Neural crest cell (in vitro differentiated cells): ENCODE measurements around the gene FSD2. TPM values are rescaled to one million over a fixed set of nuclear protein-coding genes. Genes with fewer than 3 reads are reported as not detected.

Experiments
- DNase-seq: peaks from one replicate; pipeline ENCODE4 v3.0.0; 2021; ENCODE audit warnings: low read depth, mixed read lengths, low spot score
- H3K27ac Mint-ChIP-seq: one replicate; pipeline ENCODE4 v1.8.0; 2021; ENCODE audit warnings: mild to moderate bottlenecking, mixed read lengths; ENCODE audit not compliant: unreplicated experiment
- H3K27me3 Mint-ChIP-seq: 2 replicates; pipeline ENCODE4 v1.8.0; 2021; ENCODE audit warnings: low read depth, mild to moderate bottlenecking, mixed read lengths
- H3K36me3 Mint-ChIP-seq: 2 replicates; pipeline ENCODE4 v1.8.0; 2021; ENCODE audit warnings: low read depth, mild to moderate bottlenecking, mixed read lengths
- H3K4me1 Mint-ChIP-seq: 2 replicates; pipeline ENCODE4 v1.8.0; 2021; ENCODE audit warnings: mixed read lengths
- H3K4me3 Mint-ChIP-seq: one replicate; pipeline ENCODE4 v1.8.0; 2021; ENCODE audit warnings: mild to moderate bottlenecking, mixed read lengths
- H3K9me3 Mint-ChIP-seq: 2 replicates; pipeline ENCODE4 v1.8.0; 2021; ENCODE audit warnings: mixed read lengths
- total RNA-seq: library from RNA; stranded (reverse); gene quantifications from 2 replicates; pipeline ENCODE4 v1.2.1, GENCODE V29; 2021
- TF ChIP-seq, protein P1 (sequence below): fragments of 200-600 bp; sonication (generic); conservative IDR thresholded peaks from 2 replicates; pipeline ENCODE4 v1.5.0; 2021; ENCODE audit warnings: antibody characterized with exemption, mild to moderate bottlenecking

FSD2 gene
- total RNA-seq, 1 donor from 2014 or later, result not detected

DNA sequence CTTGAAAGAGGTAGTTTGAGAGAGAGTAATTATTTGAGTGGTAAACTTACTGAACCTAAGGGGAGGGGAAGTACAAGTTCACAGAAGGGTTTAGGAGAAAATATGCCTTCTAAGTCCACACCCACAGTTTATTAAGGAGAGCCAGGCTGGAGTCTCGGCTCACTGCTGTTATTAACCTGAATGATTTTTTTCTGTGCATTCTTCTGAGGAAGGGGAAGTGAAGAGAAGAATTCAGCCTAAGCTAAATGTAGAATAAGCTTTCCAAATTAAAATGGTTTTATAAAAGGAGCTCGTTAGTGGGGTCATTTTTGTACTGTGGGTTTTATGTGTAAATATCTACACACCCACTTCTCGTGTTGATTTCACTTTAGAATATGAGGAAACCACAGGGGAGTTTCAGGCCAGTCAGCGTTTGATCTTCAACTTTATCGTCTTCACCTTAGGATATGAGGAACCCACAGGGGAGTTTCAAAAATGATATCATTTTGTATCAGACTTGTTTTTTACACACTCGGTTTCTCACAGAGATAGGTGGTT lies 5.1 kb upstream of the FSD2 start:
- peaks cover 25% of the 10 kb centered on the region for H3K4me1 Mint-ChIP-seq
- peaks cover 2% of the 10 kb centered on the region for H3K36me3 Mint-ChIP-seq
- H3K27me3 Mint-ChIP-seq, result no peaks in the 10 kb centered on the region
- H3K4me3 Mint-ChIP-seq, result peak overlapping the region; percentile 91
- TF ChIP-seq, protein P1, sequence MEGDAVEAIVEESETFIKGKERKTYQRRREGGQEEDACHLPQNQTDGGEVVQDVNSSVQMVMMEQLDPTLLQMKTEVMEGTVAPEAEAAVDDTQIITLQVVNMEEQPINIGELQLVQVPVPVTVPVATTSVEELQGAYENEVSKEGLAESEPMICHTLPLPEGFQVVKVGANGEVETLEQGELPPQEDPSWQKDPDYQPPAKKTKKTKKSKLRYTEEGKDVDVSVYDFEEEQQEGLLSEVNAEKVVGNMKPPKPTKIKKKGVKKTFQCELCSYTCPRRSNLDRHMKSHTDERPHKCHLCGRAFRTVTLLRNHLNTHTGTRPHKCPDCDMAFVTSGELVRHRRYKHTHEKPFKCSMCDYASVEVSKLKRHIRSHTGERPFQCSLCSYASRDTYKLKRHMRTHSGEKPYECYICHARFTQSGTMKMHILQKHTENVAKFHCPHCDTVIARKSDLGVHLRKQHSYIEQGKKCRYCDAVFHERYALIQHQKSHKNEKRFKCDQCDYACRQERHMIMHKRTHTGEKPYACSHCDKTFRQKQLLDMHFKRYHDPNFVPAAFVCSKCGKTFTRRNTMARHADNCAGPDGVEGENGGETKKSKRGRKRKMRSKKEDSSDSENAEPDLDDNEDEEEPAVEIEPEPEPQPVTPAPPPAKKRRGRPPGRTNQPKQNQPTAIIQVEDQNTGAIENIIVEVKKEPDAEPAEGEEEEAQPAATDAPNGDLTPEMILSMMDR, result no peak
- no peaks in the 10 kb centered on the region for H3K9me3 Mint-ChIP-seq
- DNase-seq, result no peak
- H3K27ac Mint-ChIP-seq, result peak overlapping the region; percentile 17

DNA sequence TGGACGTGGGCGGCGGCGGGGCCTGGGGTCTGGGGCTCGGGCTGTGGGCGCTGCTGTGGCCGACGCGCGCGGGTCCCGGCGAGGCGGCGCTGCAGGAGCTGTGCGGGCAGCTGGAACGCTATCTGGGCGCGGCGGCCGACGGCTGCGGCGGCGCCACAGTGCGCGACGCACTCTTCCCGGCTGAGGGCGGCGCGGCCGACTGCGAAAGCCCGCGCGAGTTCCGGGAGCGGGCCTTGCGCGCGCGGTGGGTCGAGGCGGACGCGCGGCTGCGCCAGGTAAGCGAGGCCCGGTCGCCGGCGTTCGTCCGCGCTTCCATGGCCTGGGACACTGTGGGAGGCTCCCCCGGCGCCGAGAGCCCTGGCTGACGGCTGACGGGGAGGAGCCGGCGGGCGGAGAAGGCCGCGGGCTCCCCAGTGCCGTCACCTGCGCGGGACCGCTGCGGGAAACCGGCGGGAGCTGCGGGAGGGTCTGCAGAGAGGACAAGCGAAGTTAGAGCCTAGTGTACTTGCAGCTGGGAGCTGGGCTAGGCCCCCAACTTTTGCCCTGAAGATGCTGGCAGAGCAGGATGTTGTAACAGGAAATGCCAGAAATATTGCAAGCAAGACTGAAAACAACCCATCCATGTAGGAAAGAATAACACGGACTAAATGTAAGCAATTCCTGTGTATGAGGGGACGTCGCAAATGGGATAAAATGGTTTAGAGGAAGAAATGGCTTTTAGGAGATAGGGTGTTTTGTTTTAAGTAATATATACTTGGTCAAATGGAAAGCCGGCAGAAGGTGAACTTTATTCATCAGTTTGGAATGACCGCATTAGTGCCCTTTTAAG lies 4.4 kb upstream of the FSD2 start:
- TF ChIP-seq, protein P1, result no peak
- H3K36me3 Mint-ChIP-seq, result peaks cover 2% of the 10 kb centered on the region
- H3K27ac Mint-ChIP-seq, result peak overlapping the region; percentile 17
- H3K9me3 Mint-ChIP-seq, result no peaks in the 10 kb centered on the region
- H3K4me3 Mint-ChIP-seq, result peak overlapping the region; percentile 91
- H3K4me1 Mint-ChIP-seq, result peaks cover 25% of the 10 kb centered on the region
- no peaks in the 10 kb centered on the region for H3K27me3 Mint-ChIP-seq
- no peak for DNase-seq

DNA sequence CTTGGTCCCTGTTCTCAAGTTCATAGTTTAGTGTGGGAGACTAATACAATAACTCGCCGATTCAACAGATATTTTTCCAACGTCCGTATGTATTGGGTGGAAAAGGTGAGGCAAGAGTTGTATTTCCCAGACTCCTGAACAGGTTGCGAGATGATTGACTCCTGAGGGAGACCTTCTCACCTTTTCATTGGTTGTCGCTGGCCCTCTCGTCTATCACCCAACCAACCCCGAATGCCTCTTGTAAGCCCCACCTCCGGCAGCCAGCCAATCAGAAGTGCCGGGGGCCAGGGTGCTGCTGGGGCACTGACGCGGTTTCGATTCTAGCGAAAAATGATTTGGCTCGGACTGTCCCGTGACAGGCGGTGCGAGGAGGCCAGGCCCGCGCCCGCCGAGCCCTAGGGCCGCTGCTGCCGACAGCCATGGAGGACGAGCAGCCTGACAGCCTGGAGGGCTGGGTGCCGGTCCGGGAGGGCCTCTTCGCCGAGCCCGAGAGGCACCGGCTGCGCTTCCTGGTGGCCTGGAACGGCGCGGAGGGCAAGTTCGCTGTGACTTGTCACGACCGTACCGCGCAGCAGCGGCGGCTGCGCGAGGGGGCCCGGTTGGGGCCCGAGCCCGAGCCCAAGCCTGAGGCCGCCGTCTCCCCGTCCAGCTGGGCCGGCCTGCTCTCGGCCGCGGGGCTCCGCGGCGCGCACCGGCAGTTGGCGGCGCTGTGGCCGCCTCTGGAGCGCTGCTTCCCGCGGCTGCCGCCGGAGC lies 3.6 kb upstream of the FSD2 start, which contains the start of gene WHAMM:
WHAMM (plus strand) TSS at position 321 of the 753 bp plus-strand sequence; CDS start at position 420, 99 bp downstream.
- DNase-seq, result peak; percentile 85
- Mint-ChIP-seq H3K4me1 (peaks cover 25% of the 10 kb centered on the region), H3K27ac (peak within 1 kb of the TSS; percentile 17), H3K4me3 (peak within 1 kb of the TSS; percentile 91), H3K36me3 (peaks cover 2% of the 10 kb centered on the region), H3K27me3 (no peaks in the 10 kb centered on the region), H3K9me3 (no peaks in the 10 kb centered on the region)
- TF ChIP-seq, protein P1, result no peak

DNA sequence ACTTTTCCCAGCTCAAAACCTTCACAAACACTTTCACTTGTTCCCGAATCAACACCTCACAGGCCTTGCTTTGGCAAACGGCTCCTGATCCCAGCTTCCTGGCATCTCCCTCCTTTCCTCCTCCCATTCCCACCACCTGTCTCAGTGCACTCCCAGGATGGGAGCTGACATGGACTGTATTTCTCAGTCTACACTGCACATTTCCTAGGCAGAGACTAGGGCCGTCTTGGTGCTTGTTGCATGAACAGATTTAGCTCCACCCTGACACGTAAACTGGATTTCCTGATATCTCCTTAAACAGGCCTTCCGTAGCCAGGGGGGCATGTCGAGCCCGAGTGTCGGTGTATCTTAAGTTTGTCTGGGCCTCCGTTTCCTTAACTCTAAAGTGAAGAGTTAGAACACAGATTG lies 2.8 kb upstream of the FSD2 start:
- Mint-ChIP-seq H3K27ac (no peak overlapping the region), H3K4me3 (peak overlapping the region; percentile 88), H3K4me1 (peaks cover 25% of the 10 kb centered on the region)

More for the DNA sequence above, 2.8 kb upstream of the FSD2 start:
- TF ChIP-seq, protein P1, result no peak
- DNase-seq, result no peak
- peaks cover 2% of the 10 kb centered on the region for H3K36me3 Mint-ChIP-seq
- peaks cover 1% of the 10 kb centered on the region for H3K27me3 Mint-ChIP-seq
- H3K9me3 Mint-ChIP-seq, result no peaks in the 10 kb centered on the region
